Vagina (tissue), 2 donors: ENCODE results near the gene GRN.

Experiments
- POLR2A ChIP-seq, 2 donors: fragments of 450-650 bp; IDR thresholded peaks; one replicate each; pipeline ENCODE4 v1.6.1; 2017; ENCODE audit warnings: antibody characterized with exemption in 2 of 2, mild to moderate bottlenecking in 2 of 2, moderate library complexity in 2 of 2
- POLR2AphosphoS5 ChIP-seq, 2 donors: sonication (generic); formaldehyde crosslinking; IDR thresholded peaks; one replicate each; pipeline ENCODE4 v1.9.0; 2017; ENCODE audit warnings: antibody characterized with exemption in 2 of 2, mild to moderate bottlenecking in 2 of 2, low read depth in 1 of 2; ENCODE audit not compliant: insufficient read depth in 1 of 2
- TF ChIP-seq, protein P1 (sequence below), 3 experiments: fragments of 450-650 bp in 2 of 3; fragments of 200-600 bp in 1 of 3; sonication (generic) in 1 of 3; IDR thresholded peaks; one replicate each; pipeline ENCODE4 v1.5.1; 2017 to 2019; ENCODE audit warnings: antibody characterized with exemption in 3 of 3, mild to moderate bottlenecking in 2 of 3, moderate library complexity in 2 of 3

- TF ChIP-seq POLR2AphosphoS5 (IDR thresholded peaks at IDR 0.05; ENCODE audit: insufficient read depth in 1 of 2, low read depth in 1 of 2) (no peak), POLR2A (IDR thresholded peaks at IDR 0.05) (no peak)
- TF ChIP-seq, protein P1, sequence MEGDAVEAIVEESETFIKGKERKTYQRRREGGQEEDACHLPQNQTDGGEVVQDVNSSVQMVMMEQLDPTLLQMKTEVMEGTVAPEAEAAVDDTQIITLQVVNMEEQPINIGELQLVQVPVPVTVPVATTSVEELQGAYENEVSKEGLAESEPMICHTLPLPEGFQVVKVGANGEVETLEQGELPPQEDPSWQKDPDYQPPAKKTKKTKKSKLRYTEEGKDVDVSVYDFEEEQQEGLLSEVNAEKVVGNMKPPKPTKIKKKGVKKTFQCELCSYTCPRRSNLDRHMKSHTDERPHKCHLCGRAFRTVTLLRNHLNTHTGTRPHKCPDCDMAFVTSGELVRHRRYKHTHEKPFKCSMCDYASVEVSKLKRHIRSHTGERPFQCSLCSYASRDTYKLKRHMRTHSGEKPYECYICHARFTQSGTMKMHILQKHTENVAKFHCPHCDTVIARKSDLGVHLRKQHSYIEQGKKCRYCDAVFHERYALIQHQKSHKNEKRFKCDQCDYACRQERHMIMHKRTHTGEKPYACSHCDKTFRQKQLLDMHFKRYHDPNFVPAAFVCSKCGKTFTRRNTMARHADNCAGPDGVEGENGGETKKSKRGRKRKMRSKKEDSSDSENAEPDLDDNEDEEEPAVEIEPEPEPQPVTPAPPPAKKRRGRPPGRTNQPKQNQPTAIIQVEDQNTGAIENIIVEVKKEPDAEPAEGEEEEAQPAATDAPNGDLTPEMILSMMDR (IDR thresholded peaks at IDR 0.05), result no peak
These were observed 22.7 kb upstream of the GRN start for GRCh38 chr17:44322236-44322895.
